B cell (primary cell): ENCODE data around the gene AGPAT3. TPM values are rescaled to one million over a fixed set of nuclear protein-coding genes. Genes with fewer than 3 reads are reported as not detected.

ENCODE experiments used
- ATAC-seq: fragments of 200-7000 bp; cut with Tn5 transposase; one replicate; pipeline ENCODE4 v1.10.0; 2021; ENCODE audit warnings: low read depth, mild to moderate bottlenecking, moderate number of reproducible peaks, moderate library complexity
- CTCF ChIA-PET: fragments of 350-600 bp; sonication (Branson Sonifier 250); formaldehyde crosslinking; loops from one replicate; lab custom pipeline; 2021; ENCODE audit warnings: antibody characterized with exemption, inconsistent platforms; lab: Charles Lee
- POLR2A ChIA-PET: fragments of 350-600 bp; sonication (Branson Sonifier 250); formaldehyde crosslinking; loops from one replicate; lab custom pipeline; 2021; ENCODE audit warnings: antibody characterized with exemption; lab: Charles Lee
- DNase-seq: peaks from one replicate; pipeline ENCODE4 v3.0.0; 2013
- H2AFZ ChIP-seq: 2 replicates; pipeline ENCODE4 v1.6.1; 2012; ENCODE audit warnings: mild to moderate bottlenecking, low read depth, low read length; ENCODE audit not compliant: insufficient read depth, poor library complexity, severe bottlenecking
- H3K27ac ChIP-seq, 2 donors: 1 replicate in 1 of 2; 2 replicates in 1 of 2; pipeline ENCODE4 v1.5.1; 2012 to 2013; ENCODE audit warnings: low read length in 2 of 2, mild to moderate bottlenecking in 2 of 2, moderate library complexity in 1 of 2
- H3K27me3 ChIP-seq, 4 experiments: fragments of 200-600 bp in 1 of 4; sonication (generic) in 1 of 4; replicated peaks in 1 of 4; 1 replicate in 2 of 4; 2 replicates in 2 of 4; pipeline versions ENCODE4 v1.6.1 to v1.7.0; 2013 to 2016; ENCODE audit warnings: low read length in 3 of 4, mild to moderate bottlenecking in 2 of 4, mixed read lengths in 1 of 4, moderate library complexity in 1 of 4; ENCODE audit not compliant: insufficient read depth in 4 of 4, control insufficient read depth in 3 of 4; ENCODE audit errors: control extremely low read depth in 1 of 4
- H3K36me3 ChIP-seq, 2 experiments: replicated peaks in 1 of 2; 1 replicate in 1 of 2; 2 replicates in 1 of 2; pipeline versions ENCODE4 v1.6.1 to v1.7.1; 2013; ENCODE audit warnings: low read length in 1 of 2; ENCODE audit not compliant: insufficient read depth in 2 of 2, control insufficient read depth in 1 of 2; ENCODE audit errors: control extremely low read depth in 1 of 2, extremely low read depth in 1 of 2
- H3K4me1 ChIP-seq, 2 donors: fragments of 200-600 bp in 1 of 2; sonication (generic) in 1 of 2; 1 replicate in 1 of 2; 2 replicates in 1 of 2; pipeline versions ENCODE4 v1.5.1 to v1.6.1; 2013 to 2017; ENCODE audit warnings: low read length in 2 of 2; ENCODE audit not compliant: control insufficient read depth in 2 of 2, insufficient read depth in 2 of 2
- H3K4me2 ChIP-seq: replicated peaks from 2 replicates; pipeline ENCODE3; 2012; ENCODE audit warnings: mild to moderate bottlenecking, low read depth, low read length; ENCODE audit not compliant: poor library complexity, severe bottlenecking
- H3K4me3 ChIP-seq, 5 experiments: fragments of 200-600 bp in 1 of 5; sonication (generic) in 1 of 5; 1 replicate in 3 of 5; 2 replicates in 2 of 5; pipeline versions ENCODE4 v1.5.1 to v1.7.0; 2011 to 2016; ENCODE audit warnings: low read length in 4 of 5, mild to moderate bottlenecking in 4 of 5, low read depth in 2 of 5, control low read depth in 1 of 5, moderate library complexity in 1 of 5; ENCODE audit not compliant: insufficient read depth in 1 of 5; ENCODE audit errors: control extremely low read depth in 1 of 5, extremely low read depth in 1 of 5
- H3K79me2 ChIP-seq: fragments of 200-600 bp; sonication (generic); one replicate; pipeline ENCODE4 v1.6.0; 2016; ENCODE audit warnings: low read length; ENCODE audit not compliant: control insufficient read depth, insufficient read depth
- H3K9ac ChIP-seq: fragments of 200-600 bp; sonication (generic); 2 replicates; pipeline ENCODE4 v1.6.1; 2017; ENCODE audit warnings: mild to moderate bottlenecking, low read length, moderate library complexity
- H3K9me3 ChIP-seq, 3 donors: one replicate each; pipeline versions ENCODE4 v1.6.1 to v1.7.1; 2013; ENCODE audit warnings: low read length in 2 of 3; ENCODE audit not compliant: control insufficient read depth in 2 of 3, insufficient read depth in 1 of 3; ENCODE audit errors: control extremely low read depth in 1 of 3
- H4K20me1 ChIP-seq: 2 replicates; pipeline ENCODE4 v1.6.0; 2012; ENCODE audit warnings: mild to moderate bottlenecking, low read length; ENCODE audit not compliant: insufficient read depth, control insufficient read depth, poor library complexity, severe bottlenecking
- H3K27ac Mint-ChIP-seq: one replicate; pipeline ENCODE4 v1.8.0; 2021; ENCODE audit warnings: mixed read lengths
- H3K27me3 Mint-ChIP-seq: one replicate; pipeline ENCODE4 v1.8.0; 2021; ENCODE audit warnings: mixed read lengths
- H3K4me1 Mint-ChIP-seq: one replicate; pipeline ENCODE4 v1.8.0; 2021; ENCODE audit warnings: mixed read lengths
- H3K4me3 Mint-ChIP-seq: one replicate; pipeline ENCODE4 v1.8.0; 2021; ENCODE audit warnings: mixed read lengths
- H3K9me3 Mint-ChIP-seq: one replicate; pipeline ENCODE4 v1.8.0; 2022; ENCODE audit warnings: mixed read lengths; ENCODE audit not compliant: insufficient read depth
- CTCF ChIP-seq: fragments of 200-600 bp; IDR thresholded peaks from one replicate; pipeline ENCODE4 v1.8.0; 2022; ENCODE audit warnings: antibody characterized with exemption, mild to moderate bottlenecking
- EZH2 ChIP-seq: IDR thresholded peaks from 2 replicates; pipeline ENCODE4 v1.6.1; 2012; ENCODE audit warnings: borderline replicate concordance, low read depth, mild to moderate bottlenecking, moderate library complexity, low read length; ENCODE audit not compliant: insufficient read depth, poor library complexity, severe bottlenecking
- WGBS: methylation state at CpG from one replicate; pipeline ENCODE4 v1.1.5; 2013; ENCODE audit warnings: missing lambda C conversion rate; ENCODE audit not compliant: insufficient coverage; 5-methylcytosine and 5-hydroxymethylcytosine counted together
- intact Hi-C: fragments of 100-400 bp; cut with micrococcal nuclease; formaldehyde crosslinking; loops from one replicate; pipeline ENCODE4 v1.10.0; 2022
- polyA plus RNA-seq: library from polyadenylated mRNA; depleted of rRNA; stranded (reverse); fragments of >200 nt; gene quantifications from 2 replicates; pipeline ENCODE4 v1.2.3, GENCODE V29; 2012
- total RNA-seq, 2 donors: library from RNA; stranded (reverse); fragments of 120-200 nt in 1 of 2; gene quantifications; 1 replicate in 1 of 2; 2 replicates in 1 of 2; pipeline versions ENCODE4 v1.2.3 to v1.2.4, GENCODE V29; 2013 to 2022

The AGPAT3 gene
- total and polyA plus RNA-seq, 2 donors (not counting 1 experiment from before 2014, with no cell fraction given) = 14.3 to 49.3 TPM

- intact Hi-C loops = no loop called here
- no peak overlapping the region for H3K9ac ChIP-seq
- H3K27ac ChIP-seq = no peak overlapping the region
- peaks cover 0 to 7% (median 0%) of the 10 kb centered on the region in 4 experiments for H3K27me3 ChIP-seq
- no peaks in the 10 kb centered on the region for H3K4me1 ChIP-seq
- TF ChIP-seq EZH2 (no peak), CTCF (no peak)
- DNase-seq (no peak), ATAC-seq (no peak)
- Mint-ChIP-seq H3K27me3 (peaks cover 11% of the 10 kb centered on the region), H3K9me3 (no peaks in the 10 kb centered on the region), H3K4me1 (no peaks in the 10 kb centered on the region), H3K4me3 (no peak overlapping the region), H3K27ac (no peak overlapping the region)
- no peaks in the 10 kb centered on the region for H3K36me3 ChIP-seq
- ChIA-PET CTCF (no interaction called here), POLR2A (no interaction called here)
- H2AFZ ChIP-seq = no peak overlapping the region
- H3K4me2 ChIP-seq = no peak overlapping the region
- no peaks in the 10 kb centered on the region for H3K79me2 ChIP-seq
- H3K9me3 ChIP-seq = no peaks in the 10 kb centered on the region
- H3K4me3 ChIP-seq = no peak overlapping the region
- WGBS = 79% methylated on average over 7 of the region's 8 CpGs
- H4K20me1 ChIP-seq = no peaks in the 10 kb centered on the region
Observed at GRCh38 chr21:43826623-43826974, 38.4 kb upstream of the AGPAT3 start.

GRCh38 chr21:43827015-43827611 is 37.9 kb upstream of the AGPAT3 start:
- ChIA-PET POLR2A (no interaction called here), CTCF (no interaction called here)
- no peak overlapping the region for H3K27ac Mint-ChIP-seq
- no peak for DNase-seq
- H3K27me3 Mint-ChIP-seq = peaks cover 11% of the 10 kb centered on the region
- WGBS = 92% methylated on average over 14 of the region's 18 CpGs
- Histone ChIP-seq H3K4me3 (no peak overlapping the region), H3K36me3 (no peaks in the 10 kb centered on the region), H2AFZ (no peak overlapping the region), H3K79me2 (no peaks in the 10 kb centered on the region), H3K27me3 (peaks cover 0 to 7% (median 0%) of the 10 kb centered on the region in 4 experiments), H3K9ac (no peak overlapping the region), H3K4me1 (no peaks in the 10 kb centered on the region), H3K4me2 (no peak overlapping the region), H3K27ac (no peak overlapping the region), H3K9me3 (no peaks in the 10 kb centered on the region), H4K20me1 (no peaks in the 10 kb centered on the region)
- no peak for ATAC-seq
- H3K4me3 Mint-ChIP-seq = no peak overlapping the region
- no peaks in the 10 kb centered on the region for H3K4me1 Mint-ChIP-seq
- intact Hi-C loops = no loop called here
- TF ChIP-seq EZH2 = no peak
- TF ChIP-seq CTCF = no peak
- no peaks in the 10 kb centered on the region for H3K9me3 Mint-ChIP-seq
